ENCODE results near the gene DNAL4. TPM values are rescaled to one million over a fixed set of nuclear protein-coding genes. Genes with fewer than 3 reads are reported as not detected.

The DNAL4 gene
- total and polyA plus RNA-seq, 3 donors from 2014 or later, result 54.4 to 107 (median 76.8) TPM

GRCh38 chr22:38751422-38752346 is 42.3 kb downstream of the DNAL4 start:
- intact Hi-C loops (cut with DNase I; ENCODE audit: low total_unique reads), result loop anchor here (10.0 kb wide), 1 partner anchor 47 kb away; the partner anchor contains the start of genes GTPBP1 and JOSD1
- H3K4me1 ChIP-seq, result peaks cover 35% of the 10 kb centered on the region
- 88 to 90% methylated on average over 19 to 24 of the region's 24 CpGs for WGBS, 2 donors

GRCh38 chr22:38751066-38751421 is 42.9 kb downstream of the DNAL4 start:
- Histone ChIP-seq H3K27me3 (no peaks in the 10 kb centered on the region), H3K27ac (no peak overlapping the region), H3K4me3 (no peak overlapping the region), H3K4me1 (peaks cover 31% of the 10 kb centered on the region), H3K36me3 (ENCODE audit: low read depth, missing control alignments) (peaks cover 3% of the 10 kb centered on the region), H3K9me3 (no peaks in the 10 kb centered on the region)
- TF ChIP-seq, protein P1, sequence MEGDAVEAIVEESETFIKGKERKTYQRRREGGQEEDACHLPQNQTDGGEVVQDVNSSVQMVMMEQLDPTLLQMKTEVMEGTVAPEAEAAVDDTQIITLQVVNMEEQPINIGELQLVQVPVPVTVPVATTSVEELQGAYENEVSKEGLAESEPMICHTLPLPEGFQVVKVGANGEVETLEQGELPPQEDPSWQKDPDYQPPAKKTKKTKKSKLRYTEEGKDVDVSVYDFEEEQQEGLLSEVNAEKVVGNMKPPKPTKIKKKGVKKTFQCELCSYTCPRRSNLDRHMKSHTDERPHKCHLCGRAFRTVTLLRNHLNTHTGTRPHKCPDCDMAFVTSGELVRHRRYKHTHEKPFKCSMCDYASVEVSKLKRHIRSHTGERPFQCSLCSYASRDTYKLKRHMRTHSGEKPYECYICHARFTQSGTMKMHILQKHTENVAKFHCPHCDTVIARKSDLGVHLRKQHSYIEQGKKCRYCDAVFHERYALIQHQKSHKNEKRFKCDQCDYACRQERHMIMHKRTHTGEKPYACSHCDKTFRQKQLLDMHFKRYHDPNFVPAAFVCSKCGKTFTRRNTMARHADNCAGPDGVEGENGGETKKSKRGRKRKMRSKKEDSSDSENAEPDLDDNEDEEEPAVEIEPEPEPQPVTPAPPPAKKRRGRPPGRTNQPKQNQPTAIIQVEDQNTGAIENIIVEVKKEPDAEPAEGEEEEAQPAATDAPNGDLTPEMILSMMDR (IDR thresholded peaks at IDR 0.05), result no peak
- no peak for TF ChIP-seq POLR2A (IDR thresholded peaks at IDR 0.05)
- 83 to 87% methylated on average over 6 to 12 of the region's 12 CpGs for WGBS, 2 donors
- intact Hi-C loops (cut with DNase I; ENCODE audit: low total_unique reads), result loop anchor here (10.0 kb wide), 1 partner anchor 46 kb away; the partner anchor contains the start of genes GTPBP1 and JOSD1
- no peak for DNase-seq

More at GRCh38 chr22:38751422-38752346, 42.3 kb downstream of the DNAL4 start:
- Histone ChIP-seq H3K9me3 (no peaks in the 10 kb centered on the region), H3K27ac (no peak overlapping the region), H3K4me3 (no peak overlapping the region), H3K27me3 (no peaks in the 10 kb centered on the region), H3K36me3 (ENCODE audit: low read depth, missing control alignments) (peaks cover 3% of the 10 kb centered on the region)
- no peak for DNase-seq
- TF ChIP-seq, protein P1 (IDR thresholded peaks at IDR 0.05), result no peak
- no peak for TF ChIP-seq POLR2A (IDR thresholded peaks at IDR 0.05)

- intact Hi-C loops (cut with DNase I; ENCODE audit: low total_unique reads), result loop anchor here (10.0 kb wide), 1 partner anchor 46 kb away; the partner anchor contains the start of genes GTPBP1 and JOSD1
- no peak overlapping the region for H3K27ac ChIP-seq
Observed at GRCh38 chr22:38750638-38751037, 43.3 kb downstream of the DNAL4 start.

DNA sequence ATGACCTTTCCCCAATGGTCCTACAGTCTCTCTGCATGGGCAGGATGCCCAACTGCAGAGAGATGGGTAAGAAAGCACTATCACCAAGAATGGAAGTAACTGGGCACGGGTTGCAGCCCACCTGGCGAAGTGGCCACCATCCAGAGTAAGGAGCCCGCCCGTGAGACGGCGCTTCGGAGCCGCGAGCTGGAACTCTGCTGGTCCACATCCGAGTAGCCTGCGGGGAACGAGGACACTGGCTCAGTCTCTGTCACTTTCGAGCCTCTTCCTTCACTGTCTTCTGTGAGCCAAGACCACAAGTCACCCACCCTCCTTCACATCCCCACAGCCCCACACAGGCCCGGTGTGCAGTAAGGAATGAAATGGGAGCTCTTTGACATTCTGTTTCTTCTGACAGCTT is 43.8 kb downstream of the DNAL4 start:
- H3K9me3 ChIP-seq, result no peaks in the 10 kb centered on the region
- H3K4me3 ChIP-seq, result no peak overlapping the region
- H3K27me3 ChIP-seq, result no peaks in the 10 kb centered on the region
- intact Hi-C loops (cut with DNase I; ENCODE audit: low total_unique reads), result loop anchor here (10.0 kb wide), 1 partner anchor 45 kb away; the partner anchor contains the start of genes GTPBP1 and JOSD1
- TF ChIP-seq POLR2A (IDR thresholded peaks at IDR 0.05), result no peak
- TF ChIP-seq, protein P1 (IDR thresholded peaks at IDR 0.05), result no peak
- no peak overlapping the region for H3K27ac ChIP-seq
- no peak for DNase-seq
- H3K4me1 ChIP-seq, result peaks cover 31% of the 10 kb centered on the region
- H3K36me3 ChIP-seq (ENCODE audit: low read depth, missing control alignments), result peaks cover 3% of the 10 kb centered on the region
- 93 to 99% methylated on average over 14 of the region's 14 CpGs for WGBS, 2 donors

More at GRCh38 chr22:38750638-38751037, 43.3 kb downstream of the DNAL4 start:
- TF ChIP-seq POLR2A (IDR thresholded peaks at IDR 0.05), result no peak
- TF ChIP-seq, protein P1 (IDR thresholded peaks at IDR 0.05), result no peak
- Histone ChIP-seq H3K4me1 (peaks cover 31% of the 10 kb centered on the region), H3K27me3 (no peaks in the 10 kb centered on the region), H3K4me3 (no peak overlapping the region), H3K36me3 (ENCODE audit: low read depth, missing control alignments) (peaks cover 3% of the 10 kb centered on the region), H3K9me3 (no peaks in the 10 kb centered on the region)
- DNase-seq, result no peak
- WGBS, 2 donors, result 93% methylated on average over 17 of the region's 17 CpGs; no CpG with 5 or more reads in 1 of the 2 donors
